ENCODE data around the gene ZNF546.
"Not testable (repeated sequence)": the region's sequence is repeated elsewhere in the genome, so short reads cannot be mapped to it uniquely, and the experiment has no call there.

Gene ZNF546

DNA sequence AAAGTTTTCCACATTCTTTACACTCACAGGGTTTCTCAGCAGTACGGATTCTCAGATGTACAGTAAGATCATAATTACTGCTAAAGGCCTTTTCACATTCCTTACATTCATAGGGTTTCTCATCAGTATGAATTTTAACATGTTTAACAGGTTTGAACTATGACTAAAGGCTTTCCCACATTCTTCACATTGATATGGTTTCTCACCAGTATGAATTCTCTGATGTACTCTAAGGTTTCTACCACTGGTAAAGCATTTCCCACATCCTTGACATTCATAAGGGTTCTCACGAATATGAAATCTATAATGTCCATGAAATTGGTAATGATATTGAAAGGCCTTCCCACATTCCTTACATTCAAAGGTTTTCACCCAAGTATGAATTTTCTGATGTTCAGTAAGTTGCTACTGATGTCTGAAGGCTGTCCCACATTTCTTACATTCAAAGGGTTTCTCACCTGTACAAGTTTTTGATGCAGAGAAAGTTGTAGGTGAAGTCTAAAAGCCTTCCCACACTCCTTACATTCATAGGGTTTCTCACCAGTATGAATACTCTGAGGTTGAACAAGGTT, 37.2 kb downstream of the ZNF546 start:
- H3K27ac ChIP-seq, result no peak overlapping the region
- TF ChIP-seq ZFX (IDR thresholded peaks at IDR 0.05; ENCODE audit: borderline replicate concordance), result no peak
- TF ChIP-seq, protein P1, sequence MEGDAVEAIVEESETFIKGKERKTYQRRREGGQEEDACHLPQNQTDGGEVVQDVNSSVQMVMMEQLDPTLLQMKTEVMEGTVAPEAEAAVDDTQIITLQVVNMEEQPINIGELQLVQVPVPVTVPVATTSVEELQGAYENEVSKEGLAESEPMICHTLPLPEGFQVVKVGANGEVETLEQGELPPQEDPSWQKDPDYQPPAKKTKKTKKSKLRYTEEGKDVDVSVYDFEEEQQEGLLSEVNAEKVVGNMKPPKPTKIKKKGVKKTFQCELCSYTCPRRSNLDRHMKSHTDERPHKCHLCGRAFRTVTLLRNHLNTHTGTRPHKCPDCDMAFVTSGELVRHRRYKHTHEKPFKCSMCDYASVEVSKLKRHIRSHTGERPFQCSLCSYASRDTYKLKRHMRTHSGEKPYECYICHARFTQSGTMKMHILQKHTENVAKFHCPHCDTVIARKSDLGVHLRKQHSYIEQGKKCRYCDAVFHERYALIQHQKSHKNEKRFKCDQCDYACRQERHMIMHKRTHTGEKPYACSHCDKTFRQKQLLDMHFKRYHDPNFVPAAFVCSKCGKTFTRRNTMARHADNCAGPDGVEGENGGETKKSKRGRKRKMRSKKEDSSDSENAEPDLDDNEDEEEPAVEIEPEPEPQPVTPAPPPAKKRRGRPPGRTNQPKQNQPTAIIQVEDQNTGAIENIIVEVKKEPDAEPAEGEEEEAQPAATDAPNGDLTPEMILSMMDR (IDR thresholded peaks at IDR 0.05), result no peak

DNA sequence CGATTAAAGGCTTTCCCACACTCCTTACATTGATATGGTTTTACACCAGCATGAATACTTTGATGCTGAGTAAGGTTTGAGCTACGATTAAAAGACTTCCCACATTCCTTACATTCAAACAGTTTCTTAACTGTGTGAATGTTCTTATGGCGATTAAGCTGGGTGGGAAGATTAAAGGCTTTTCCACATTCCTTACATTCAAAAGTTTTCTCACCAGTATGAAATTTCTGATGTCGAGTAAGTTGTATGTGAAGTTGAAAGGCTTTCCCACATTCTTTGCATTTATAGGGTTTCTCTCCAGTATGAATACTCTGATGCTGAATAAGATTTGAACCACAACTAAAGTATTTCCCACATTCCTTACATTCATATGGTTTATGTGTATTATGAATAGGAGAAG, 39.1 kb downstream of the ZNF546 start:
- no peak for TF ChIP-seq ZFX (IDR thresholded peaks at IDR 0.05; ENCODE audit: borderline replicate concordance)
- TF ChIP-seq, protein P1 (IDR thresholded peaks at IDR 0.05), result no peak
- H3K27ac ChIP-seq, result no peak overlapping the region

DNA sequence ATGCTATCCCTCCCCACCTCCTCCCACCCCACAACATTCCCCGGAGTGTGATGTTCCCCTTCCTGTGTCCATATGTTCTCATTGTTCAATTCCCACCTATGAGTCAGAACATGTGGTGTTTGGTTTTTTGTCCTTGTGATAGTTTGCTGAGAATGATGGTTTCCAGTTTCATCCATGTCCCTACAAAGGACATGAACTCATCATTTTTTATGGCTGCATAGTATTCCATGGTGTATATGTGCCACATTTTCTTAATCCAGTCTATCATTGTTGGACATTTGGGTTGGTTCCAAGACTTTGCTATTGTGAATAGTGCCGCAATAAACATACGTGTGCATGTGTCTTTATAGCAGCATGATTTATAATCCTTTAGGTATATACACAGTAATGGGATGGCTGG, 41.2 kb downstream of the ZNF546 start:
- H3K27ac ChIP-seq, result not testable (repeated sequence)

DNA sequence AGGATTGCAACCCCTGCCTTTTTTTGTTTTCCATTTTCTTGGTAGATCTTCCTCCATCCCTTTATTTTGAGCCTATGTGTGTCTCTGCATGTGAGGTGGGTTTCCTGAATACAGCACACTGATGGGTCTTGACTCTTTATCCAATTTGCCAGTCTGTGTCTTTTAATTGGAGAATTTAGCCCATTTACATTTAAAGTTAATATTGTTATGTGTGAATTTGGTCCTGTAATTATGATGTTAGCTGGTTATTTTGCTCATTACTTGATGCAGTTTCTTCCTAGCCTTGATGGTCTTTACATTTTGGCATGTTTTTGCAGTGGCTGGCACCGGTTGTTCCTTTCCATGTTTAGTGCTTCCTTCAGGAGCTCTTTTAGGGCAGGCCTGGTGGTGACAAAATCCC, 44.9 kb downstream of the ZNF546 start:
- not testable (repeated sequence) for H3K27ac ChIP-seq

DNA sequence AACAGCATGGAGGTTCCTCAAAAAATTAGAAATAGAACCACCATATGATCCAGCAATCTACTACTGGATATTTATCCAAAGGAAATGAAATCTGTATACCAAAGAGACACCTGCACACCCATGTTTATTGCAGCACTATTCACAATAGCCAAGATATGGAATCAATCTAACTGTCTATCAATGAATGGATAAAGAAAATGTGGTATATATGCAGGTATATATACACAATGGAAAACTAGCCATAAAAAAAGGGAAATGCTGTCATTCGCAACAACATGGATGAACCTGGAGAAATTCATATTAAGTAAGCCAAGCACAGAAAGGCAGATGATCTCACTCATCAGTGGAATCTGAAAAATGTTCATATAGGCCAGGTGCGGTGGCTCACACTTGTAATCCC, 56.6 kb downstream of the ZNF546 start:
- no peak for TF ChIP-seq ZFX (IDR thresholded peaks at IDR 0.05; ENCODE audit: borderline replicate concordance)
- TF ChIP-seq, protein P1 (IDR thresholded peaks at IDR 0.05), result no peak

DNA sequence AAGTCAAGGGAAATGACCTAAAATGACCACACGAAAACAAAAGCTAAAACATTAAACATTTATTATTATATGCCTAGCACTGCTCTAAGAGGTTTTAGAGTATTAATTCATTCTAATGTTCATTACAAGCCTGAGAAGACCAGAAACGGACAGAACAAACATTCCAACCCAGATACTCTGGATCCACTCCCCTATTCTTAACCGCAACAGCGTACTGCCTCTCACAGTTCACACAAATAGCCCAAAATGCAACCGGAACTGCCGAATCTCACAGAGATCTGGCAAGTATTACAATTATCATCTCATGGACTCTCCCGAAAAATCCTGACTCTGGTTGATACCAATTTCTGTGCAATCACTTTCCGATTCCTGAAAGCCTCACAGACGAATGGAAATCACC, 57.8 kb downstream of the ZNF546 start:
- TF ChIP-seq, protein P1 (IDR thresholded peaks at IDR 0.05), result no peak
- no peak for TF ChIP-seq ZFX (IDR thresholded peaks at IDR 0.05; ENCODE audit: borderline replicate concordance)
- no peak overlapping the region for H3K27ac ChIP-seq

More for the DNA sequence above, 56.6 kb downstream of the ZNF546 start:
- H3K27ac ChIP-seq, result no peak overlapping the region

DNA sequence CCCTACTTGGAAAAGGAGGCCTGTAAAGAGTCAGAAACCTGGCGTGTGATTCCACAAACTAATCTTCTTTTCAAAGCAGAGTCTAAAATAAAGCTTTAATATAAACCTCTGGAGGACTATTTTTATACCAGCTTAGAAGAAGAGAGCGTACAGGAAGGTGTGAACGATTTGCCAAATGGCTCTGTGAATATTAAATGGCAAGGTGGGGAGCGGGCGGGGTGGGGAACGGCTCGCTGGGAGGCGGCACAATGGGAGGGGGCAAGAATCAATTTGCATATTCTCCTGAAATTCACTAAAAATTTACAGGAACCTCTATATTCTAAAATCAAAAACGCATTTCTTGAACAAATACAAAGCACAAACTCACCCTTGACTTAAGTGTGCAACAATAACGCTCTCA, 58.2 kb downstream of the ZNF546 start:
- H3K27ac ChIP-seq, result no peak overlapping the region
- TF ChIP-seq ZFX (IDR thresholded peaks at IDR 0.05; ENCODE audit: borderline replicate concordance), result no peak
- TF ChIP-seq, protein P1 (IDR thresholded peaks at IDR 0.05), result no peak

DNA sequence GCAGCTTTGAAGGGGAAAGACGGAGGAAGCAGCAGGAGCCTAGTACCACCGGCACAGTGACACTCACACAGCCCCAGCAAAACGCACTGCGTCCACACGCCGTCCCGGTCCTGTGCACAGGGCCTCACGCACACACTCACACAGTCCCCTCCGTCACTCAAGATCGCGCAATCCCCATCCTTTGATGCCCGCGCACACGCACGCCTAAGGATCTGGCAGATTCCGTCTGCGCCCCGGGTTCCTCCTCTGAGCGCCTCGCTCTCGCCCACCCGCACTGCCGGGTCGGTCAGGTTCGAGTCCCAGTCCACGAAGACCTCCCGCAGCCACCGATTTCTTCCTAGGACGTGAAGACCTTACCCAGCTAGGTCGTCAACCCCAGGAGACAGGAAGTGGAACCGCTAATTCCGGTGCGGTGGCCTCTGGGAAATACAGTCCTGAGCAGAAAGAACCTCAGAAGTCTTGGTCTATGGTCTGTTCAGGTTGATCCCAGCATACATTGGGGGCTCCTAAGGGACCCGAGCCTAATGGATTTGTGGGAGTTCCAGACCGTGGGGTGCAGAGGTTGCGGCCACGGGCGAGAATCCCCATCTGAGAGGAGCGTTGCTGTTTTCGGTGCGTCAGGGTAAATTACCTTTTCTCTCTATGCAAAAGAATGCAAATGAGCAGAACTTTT, 59.1 kb downstream of the ZNF546 start, which contains the start of gene ZNF780B:
TSS of gene ZNF780B (minus strand) at position 400 of the 673 bp plus-strand sequence. CDS start 5,899 bp downstream, outside the sequence.
- TF ChIP-seq ZFX (IDR thresholded peaks at IDR 0.05; ENCODE audit: borderline replicate concordance), result no peak
- TF ChIP-seq, protein P1 (IDR thresholded peaks at IDR 0.05), result no peak
- peak within 1 kb of the TSS; percentile 40 for H3K27ac ChIP-seq

Data from 22Rv1 (cell line).